Measurements from ENCODE around the gene EPM2AIP1. TPM values are rescaled to one million over a fixed set of nuclear protein-coding genes. Genes with fewer than 3 reads are reported as not detected.
"Not testable (repeated sequence)": the region's sequence is repeated elsewhere in the genome, so short reads cannot be mapped to it uniquely, and the experiment has no call there.

The EPM2AIP1 gene
- total RNA-seq: 10 to 100 TPM in 2 of 4 donors, 1 to 10 TPM in 2; 9.5 to 13.7 (median 10.4) TPM

GRCh38 chr3:36992806-36993325, at the start of gene EPM2AIP1:
TSS of gene EPM2AIP1 (minus strand) at chr3:36993131. CDS start at chr3:36993077, 54 bp downstream.
- H3K4me1 ChIP-seq: peaks cover 43 to 61% (median 57%) of the 10 kb centered on the region in 4 donors
- no peak for DNase-seq (ENCODE audit: extremely low spot score)

GRCh38 chr3:37042712-37043111, 49.8 kb upstream of the EPM2AIP1 start:
- WGBS: 54% methylated on average over 3 of the region's 3 CpGs
- DNase-seq (ENCODE audit: extremely low spot score); H3K27me3 ChIP-seq; H3K4me3 ChIP-seq; H3K9me3 ChIP-seq; intact Hi-C loops (cut with DNase I): not testable (repeated sequence)
- Histone ChIP-seq H3K27ac (replicated peaks in 1 of 4) (peak overlapping the region in 1 of 4 donors; percentile 7), H3K36me3 (peaks cover 8 to 52% (median 41%) of the 10 kb centered on the region in 4 donors), H3K4me1 (peaks cover 11 to 28% (median 23%) of the 10 kb centered on the region in 4 donors)

More at GRCh38 chr3:36992806-36993325, at the start of gene EPM2AIP1:
- Histone ChIP-seq H3K27ac (replicated peaks in 1 of 4) (peak within 1 kb of the TSS; percentile 96 to 99 (median 97)), H3K27me3 (no peaks in the 10 kb centered on the region), H3K4me3 (peak within 1 kb of the TSS; percentile 76 to 85 (median 78)), H3K36me3 (peaks cover 0 to 37% (median 24%) of the 10 kb centered on the region in 4 donors), H3K9me3 (no peaks in the 10 kb centered on the region)
- intact Hi-C loops (cut with DNase I): no loop called here
- WGBS: under 1% methylated on average over 14 of the region's 48 CpGs
- TF ChIP-seq POLR2AphosphoS5 (IDR thresholded peaks at IDR 0.05): peak; percentile 96 to 98
- TF ChIP-seq POLR2A (IDR thresholded peaks at IDR 0.05; ENCODE audit: low read depth): peak; percentile 79
- TF ChIP-seq CTCF (IDR thresholded peaks at IDR 0.05): peak in 2 of 3 experiments; percentile 15 to 35
- TF ChIP-seq EP300 (IDR thresholded peaks at IDR 0.05): no peak

GRCh38 chr3:37041546-37042195, 48.7 kb upstream of the EPM2AIP1 start:
- DNase-seq (ENCODE audit: extremely low spot score): no peak
- Histone ChIP-seq H3K9me3 (no peaks in the 10 kb centered on the region), H3K4me3 (no peak overlapping the region), H3K36me3 (peaks cover 0 to 53% (median 34%) of the 10 kb centered on the region in 4 donors), H3K27ac (replicated peaks in 1 of 4) (peak overlapping the region in 2 of 4 donors; percentile 6 to 7), H3K27me3 (no peaks in the 10 kb centered on the region), H3K4me1 (peaks cover 11 to 28% (median 23%) of the 10 kb centered on the region in 4 donors)
- WGBS: 30% methylated on average over 1 of the region's 1 CpG
- intact Hi-C loops (cut with DNase I): no loop called here
- TF ChIP-seq POLR2AphosphoS5 (IDR thresholded peaks at IDR 0.05) (no peak), POLR2A (IDR thresholded peaks at IDR 0.05; ENCODE audit: low read depth) (no peak), CTCF (IDR thresholded peaks at IDR 0.05) (no peak), EP300 (IDR thresholded peaks at IDR 0.05) (no peak)

GRCh38 chr3:37040231-37040630, 47.3 kb upstream of the EPM2AIP1 start:
- no peak for DNase-seq (ENCODE audit: extremely low spot score)
- H3K9me3 ChIP-seq: no peaks in the 10 kb centered on the region
- intact Hi-C loops (cut with DNase I): no loop called here
- peaks cover 11 to 28% (median 23%) of the 10 kb centered on the region in 4 donors for H3K4me1 ChIP-seq
- no peak for TF ChIP-seq POLR2AphosphoS5 (IDR thresholded peaks at IDR 0.05)
- TF ChIP-seq CTCF (IDR thresholded peaks at IDR 0.05): no peak
- TF ChIP-seq EP300 (IDR thresholded peaks at IDR 0.05): no peak
- TF ChIP-seq POLR2A (IDR thresholded peaks at IDR 0.05; ENCODE audit: low read depth): no peak
- no peak overlapping the region for H3K27ac ChIP-seq (replicated peaks in 1 of 4)
- 93% methylated on average over 1 of the region's 1 CpG for WGBS
- no peak overlapping the region for H3K4me3 ChIP-seq
- no peaks in the 10 kb centered on the region for H3K27me3 ChIP-seq
- peaks cover 0 to 68% (median 41%) of the 10 kb centered on the region in 4 donors for H3K36me3 ChIP-seq

GRCh38 chr3:37039161-37039846, 46.4 kb upstream of the EPM2AIP1 start:
- no peaks in the 10 kb centered on the region for H3K9me3 ChIP-seq
- DNase-seq (ENCODE audit: extremely low spot score): no peak
- no peaks in the 10 kb centered on the region for H3K27me3 ChIP-seq
- intact Hi-C loops (cut with DNase I): no loop called here
- peaks cover 0 to 66% (median 42%) of the 10 kb centered on the region in 4 donors for H3K36me3 ChIP-seq
- H3K27ac ChIP-seq (replicated peaks in 1 of 4): no peak overlapping the region
- 100% methylated on average over 1 of the region's 1 CpG for WGBS
- no peak overlapping the region for H3K4me3 ChIP-seq
- peaks cover 11 to 28% (median 23%) of the 10 kb centered on the region in 4 donors for H3K4me1 ChIP-seq
- TF ChIP-seq POLR2AphosphoS5 (IDR thresholded peaks at IDR 0.05): no peak
- no peak for TF ChIP-seq POLR2A (IDR thresholded peaks at IDR 0.05; ENCODE audit: low read depth)
- TF ChIP-seq CTCF (IDR thresholded peaks at IDR 0.05): no peak
- TF ChIP-seq EP300 (IDR thresholded peaks at IDR 0.05): no peak

Data from esophagus muscularis mucosa (tissue), 4 donors.